GM12878 (cell line): ENCODE measurements around the gene LCN1. TPM values are rescaled to one million over a fixed set of nuclear protein-coding genes. Genes with fewer than 3 reads are reported as not detected.

Experiments used
- ATF2 ChIP-seq: IDR thresholded peaks from 2 replicates; pipeline ENCODE4 v1.6.1; 2012; ENCODE audit warnings: low read length, inconsistent platforms
- CBX3 ChIP-seq: fragments of 200-600 bp; sonication (generic); IDR thresholded peaks from 2 replicates; pipeline ENCODE4 v1.6.1; 2016; ENCODE audit warnings: low read depth, borderline replicate concordance
- HDAC2 ChIP-seq: fragments of 200-600 bp; sonication (generic); IDR thresholded peaks from 2 replicates; pipeline ENCODE4 v1.6.1; 2017
- LARP7 ChIP-seq: fragments of 450-650 bp; IDR thresholded peaks from 2 replicates; pipeline ENCODE4 v1.6.1; 2017; ENCODE audit warnings: mild to moderate bottlenecking
- polyA plus RNA-seq, 11 experiments: library from polyadenylated mRNA; depleted of rRNA in 4 of 11; unstranded in 6 of 11; stranded (reverse) in 5 of 11; fragments of >200 nt; fragmentation: Nextera tagmentation in 4 of 11; fragmentation: Illumina TruSeq in 1 of 11; extraction: Ambion mirVana in 4 of 11; extraction: Trizol in 1 of 11; gene quantifications; 1 replicate in 1 of 11; 2 replicates in 10 of 11; pipeline versions ENCODE4 v1.2.1 to v1.2.3, GENCODE V29; 2011 to 2016; ENCODE audit warnings: inconsistent platforms in 2 of 11, missing spikeins in 2 of 11, low read depth in 1 of 11
- total RNA-seq, 4 experiments: library from RNA; depleted of rRNA in 3 of 4; stranded (reverse); fragments of >200 nt in 3 of 4; fragmentation: Illumina TruSeq in 1 of 4; extraction: Trizol in 1 of 4; gene quantifications; 2 replicates each; pipeline versions ENCODE4 v1.2.1 to v1.2.3, GENCODE V29; 2013 to 2021
- TF ChIP-seq, protein P1 (sequence below): IDR thresholded peaks from 2 replicates; pipeline ENCODE4 v1.6.1; 2012; ENCODE audit warnings: mild to moderate bottlenecking, low read depth, low read length
- TF ChIP-seq, protein P2 (sequence below): fragments of 450-650 bp; IDR thresholded peaks from 2 replicates; pipeline ENCODE4 v1.6.1; 2017; ENCODE audit warnings: borderline replicate concordance

Gene LCN1
- total and polyA plus RNA-seq, 10 of the 15 experiments (the other 5 are each of a cell fraction or from before 2014, with no cell fraction given): not detected

DNA sequence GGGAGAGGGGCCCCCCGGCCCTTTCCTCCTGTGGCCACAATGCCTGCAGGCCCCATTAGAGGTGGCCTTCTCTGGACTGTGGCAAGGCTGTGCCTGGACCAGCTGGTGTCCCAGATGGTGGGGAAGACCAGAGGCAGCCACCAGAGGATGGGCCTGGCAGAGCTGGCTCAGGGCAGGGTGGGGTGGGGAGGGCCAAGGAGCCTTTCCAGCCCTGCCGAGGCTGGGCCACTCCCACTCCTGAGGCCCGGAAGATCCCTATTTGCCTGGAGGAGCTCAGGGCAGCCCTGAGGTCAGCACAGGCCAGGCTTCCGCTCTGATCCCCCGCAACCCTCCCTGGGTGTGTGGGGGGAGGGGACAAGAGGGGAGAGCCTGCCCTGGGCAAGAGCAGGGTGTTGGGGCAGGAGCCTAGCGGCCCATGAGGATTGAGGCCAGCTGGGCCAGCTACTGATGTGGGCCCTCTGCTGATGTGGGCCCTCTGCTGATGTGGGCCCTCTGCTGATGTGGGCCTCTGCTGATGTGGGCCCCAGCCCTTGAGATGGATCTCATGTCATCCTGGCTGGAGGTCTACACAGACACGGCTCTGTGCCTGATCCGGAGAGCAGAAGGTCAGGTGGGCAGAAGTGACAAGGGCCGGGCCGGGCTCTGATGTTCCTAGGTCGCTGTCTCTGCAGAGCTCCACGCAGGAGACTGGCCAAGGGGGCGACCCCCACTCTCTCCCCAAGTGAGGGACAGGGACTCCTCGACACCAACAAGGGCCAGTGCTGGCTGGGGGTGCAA is 14.7 kb upstream of the LCN1 start (continued):
- TF ChIP-seq, protein P1, sequence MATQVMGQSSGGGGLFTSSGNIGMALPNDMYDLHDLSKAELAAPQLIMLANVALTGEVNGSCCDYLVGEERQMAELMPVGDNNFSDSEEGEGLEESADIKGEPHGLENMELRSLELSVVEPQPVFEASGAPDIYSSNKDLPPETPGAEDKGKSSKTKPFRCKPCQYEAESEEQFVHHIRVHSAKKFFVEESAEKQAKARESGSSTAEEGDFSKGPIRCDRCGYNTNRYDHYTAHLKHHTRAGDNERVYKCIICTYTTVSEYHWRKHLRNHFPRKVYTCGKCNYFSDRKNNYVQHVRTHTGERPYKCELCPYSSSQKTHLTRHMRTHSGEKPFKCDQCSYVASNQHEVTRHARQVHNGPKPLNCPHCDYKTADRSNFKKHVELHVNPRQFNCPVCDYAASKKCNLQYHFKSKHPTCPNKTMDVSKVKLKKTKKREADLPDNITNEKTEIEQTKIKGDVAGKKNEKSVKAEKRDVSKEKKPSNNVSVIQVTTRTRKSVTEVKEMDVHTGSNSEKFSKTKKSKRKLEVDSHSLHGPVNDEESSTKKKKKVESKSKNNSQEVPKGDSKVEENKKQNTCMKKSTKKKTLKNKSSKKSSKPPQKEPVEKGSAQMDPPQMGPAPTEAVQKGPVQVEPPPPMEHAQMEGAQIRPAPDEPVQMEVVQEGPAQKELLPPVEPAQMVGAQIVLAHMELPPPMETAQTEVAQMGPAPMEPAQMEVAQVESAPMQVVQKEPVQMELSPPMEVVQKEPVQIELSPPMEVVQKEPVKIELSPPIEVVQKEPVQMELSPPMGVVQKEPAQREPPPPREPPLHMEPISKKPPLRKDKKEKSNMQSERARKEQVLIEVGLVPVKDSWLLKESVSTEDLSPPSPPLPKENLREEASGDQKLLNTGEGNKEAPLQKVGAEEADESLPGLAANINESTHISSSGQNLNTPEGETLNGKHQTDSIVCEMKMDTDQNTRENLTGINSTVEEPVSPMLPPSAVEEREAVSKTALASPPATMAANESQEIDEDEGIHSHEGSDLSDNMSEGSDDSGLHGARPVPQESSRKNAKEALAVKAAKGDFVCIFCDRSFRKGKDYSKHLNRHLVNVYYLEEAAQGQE: no peak
- no peak for TF ChIP-seq LARP7
- TF ChIP-seq, protein P2, sequence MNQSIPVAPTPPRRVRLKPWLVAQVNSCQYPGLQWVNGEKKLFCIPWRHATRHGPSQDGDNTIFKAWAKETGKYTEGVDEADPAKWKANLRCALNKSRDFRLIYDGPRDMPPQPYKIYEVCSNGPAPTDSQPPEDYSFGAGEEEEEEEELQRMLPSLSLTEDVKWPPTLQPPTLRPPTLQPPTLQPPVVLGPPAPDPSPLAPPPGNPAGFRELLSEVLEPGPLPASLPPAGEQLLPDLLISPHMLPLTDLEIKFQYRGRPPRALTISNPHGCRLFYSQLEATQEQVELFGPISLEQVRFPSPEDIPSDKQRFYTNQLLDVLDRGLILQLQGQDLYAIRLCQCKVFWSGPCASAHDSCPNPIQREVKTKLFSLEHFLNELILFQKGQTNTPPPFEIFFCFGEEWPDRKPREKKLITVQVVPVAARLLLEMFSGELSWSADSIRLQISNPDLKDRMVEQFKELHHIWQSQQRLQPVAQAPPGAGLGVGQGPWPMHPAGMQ: no peak
- no peak for TF ChIP-seq CBX3
- no peak for TF ChIP-seq ATF2
- no peak for TF ChIP-seq HDAC2
